Neutrophil (primary cell): Measurements from ENCODE around the gene ANKS1B.
"Not testable (repeated sequence)": the region's sequence is repeated elsewhere in the genome, so short reads cannot be mapped to it uniquely, and the experiment has no call there.

Experiments
- H3K27ac ChIP-seq: fragments of 200-600 bp; sonication (generic); 2 replicates; pipeline ENCODE4 v1.5.1; 2016; ENCODE audit warnings: mild to moderate bottlenecking, moderate library complexity
- H3K27me3 ChIP-seq: fragments of 200-600 bp; sonication (generic); 2 replicates; pipeline ENCODE4 v1.6.0; 2016; ENCODE audit warnings: mild to moderate bottlenecking
- H3K36me3 ChIP-seq: fragments of 200-600 bp; sonication (generic); 2 replicates; pipeline ENCODE4 v1.5.1; 2017
- H3K4me1 ChIP-seq, 2 experiments: fragments of 200-600 bp in 1 of 2; sonication (generic) in 1 of 2; 1 replicate in 1 of 2; 2 replicates in 1 of 2; pipeline versions ENCODE4 v1.5.1 to v1.6.1; 2013 to 2016; ENCODE audit warnings: low read depth in 1 of 2, low read length in 1 of 2, mild to moderate bottlenecking in 1 of 2, moderate library complexity in 1 of 2; ENCODE audit not compliant: control insufficient read depth in 1 of 2, insufficient read depth in 1 of 2
- H3K4me3 ChIP-seq, 2 experiments: fragments of 200-600 bp in 1 of 2; sonication (generic) in 1 of 2; 1 replicate in 1 of 2; 2 replicates in 1 of 2; pipeline ENCODE4 v1.5.1; 2013 to 2016; ENCODE audit warnings: low read depth in 1 of 2, low read length in 1 of 2, mild to moderate bottlenecking in 1 of 2, moderate library complexity in 1 of 2
- H3K9me3 ChIP-seq: fragments of 200-600 bp; sonication (generic); 2 replicates; pipeline ENCODE4 v1.5.1; 2016
- TF ChIP-seq, protein P1 (sequence below): fragments of 200-600 bp; sonication (generic); IDR thresholded peaks from 2 replicates; pipeline ENCODE4 v1.5.1; 2016; ENCODE audit warnings: antibody characterized with exemption

ANKS1B gene

DNA sequence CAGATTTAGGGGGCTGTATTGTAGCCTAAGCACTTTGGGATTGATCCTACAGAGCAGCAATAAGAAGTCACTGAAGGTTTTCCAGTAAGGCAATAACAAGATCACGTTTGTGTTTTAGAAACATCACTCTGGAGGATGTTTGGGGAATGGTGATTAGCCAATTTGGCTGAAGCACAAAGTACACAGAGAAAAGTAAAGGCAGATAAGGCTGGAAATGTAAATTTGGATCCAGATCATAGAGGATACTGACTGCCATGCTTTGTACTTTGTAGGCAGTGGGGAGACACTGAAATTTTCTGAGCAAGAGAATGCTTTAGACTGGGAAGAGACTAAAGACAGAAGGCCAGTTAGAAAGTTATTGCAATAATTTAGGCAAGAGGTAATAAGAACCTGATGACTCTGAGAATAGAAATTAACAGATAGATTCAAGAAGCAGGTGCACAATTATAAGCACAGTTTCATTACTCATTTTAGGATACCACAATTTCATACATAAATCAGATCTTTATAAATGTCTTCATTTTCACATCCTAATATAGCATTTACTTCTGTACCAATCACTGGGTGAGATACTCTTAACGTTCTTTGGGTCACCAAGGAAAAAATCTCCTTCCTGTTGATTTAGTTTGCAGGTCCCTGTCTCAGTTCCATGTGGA is 651.7 kb downstream of the ANKS1B start:
- TF ChIP-seq, protein P1, sequence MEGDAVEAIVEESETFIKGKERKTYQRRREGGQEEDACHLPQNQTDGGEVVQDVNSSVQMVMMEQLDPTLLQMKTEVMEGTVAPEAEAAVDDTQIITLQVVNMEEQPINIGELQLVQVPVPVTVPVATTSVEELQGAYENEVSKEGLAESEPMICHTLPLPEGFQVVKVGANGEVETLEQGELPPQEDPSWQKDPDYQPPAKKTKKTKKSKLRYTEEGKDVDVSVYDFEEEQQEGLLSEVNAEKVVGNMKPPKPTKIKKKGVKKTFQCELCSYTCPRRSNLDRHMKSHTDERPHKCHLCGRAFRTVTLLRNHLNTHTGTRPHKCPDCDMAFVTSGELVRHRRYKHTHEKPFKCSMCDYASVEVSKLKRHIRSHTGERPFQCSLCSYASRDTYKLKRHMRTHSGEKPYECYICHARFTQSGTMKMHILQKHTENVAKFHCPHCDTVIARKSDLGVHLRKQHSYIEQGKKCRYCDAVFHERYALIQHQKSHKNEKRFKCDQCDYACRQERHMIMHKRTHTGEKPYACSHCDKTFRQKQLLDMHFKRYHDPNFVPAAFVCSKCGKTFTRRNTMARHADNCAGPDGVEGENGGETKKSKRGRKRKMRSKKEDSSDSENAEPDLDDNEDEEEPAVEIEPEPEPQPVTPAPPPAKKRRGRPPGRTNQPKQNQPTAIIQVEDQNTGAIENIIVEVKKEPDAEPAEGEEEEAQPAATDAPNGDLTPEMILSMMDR = no peak
- Histone ChIP-seq H3K27ac (no peak overlapping the region), H3K27me3 (no peaks in the 10 kb centered on the region), H3K36me3 (no peaks in the 10 kb centered on the region), H3K4me3 (no peak overlapping the region), H3K4me1 (no peaks in the 10 kb centered on the region), H3K9me3 (no peaks in the 10 kb centered on the region)

DNA sequence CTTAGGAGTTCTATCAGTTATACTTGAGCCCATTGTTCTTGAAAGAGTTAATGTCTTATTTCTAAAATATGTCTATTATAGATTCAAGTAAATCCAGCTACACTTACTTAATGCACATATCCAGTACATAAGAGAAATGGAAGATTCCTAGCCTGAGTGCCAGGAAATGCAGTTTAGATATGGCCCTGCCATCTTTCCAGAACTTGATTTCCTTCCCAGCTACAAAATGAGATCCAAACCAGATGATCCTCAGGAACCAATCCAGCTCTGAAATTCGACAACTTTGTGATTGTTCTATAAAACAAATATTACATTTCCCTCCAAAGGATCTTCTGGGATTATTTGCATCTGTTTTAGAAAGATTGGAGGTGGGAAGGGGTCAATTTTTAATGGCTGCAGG is 654.5 kb downstream of the ANKS1B start:
- H3K36me3 ChIP-seq = no peaks in the 10 kb centered on the region
- TF ChIP-seq, protein P1 = no peak
- H3K27me3 ChIP-seq = no peaks in the 10 kb centered on the region

DNA sequence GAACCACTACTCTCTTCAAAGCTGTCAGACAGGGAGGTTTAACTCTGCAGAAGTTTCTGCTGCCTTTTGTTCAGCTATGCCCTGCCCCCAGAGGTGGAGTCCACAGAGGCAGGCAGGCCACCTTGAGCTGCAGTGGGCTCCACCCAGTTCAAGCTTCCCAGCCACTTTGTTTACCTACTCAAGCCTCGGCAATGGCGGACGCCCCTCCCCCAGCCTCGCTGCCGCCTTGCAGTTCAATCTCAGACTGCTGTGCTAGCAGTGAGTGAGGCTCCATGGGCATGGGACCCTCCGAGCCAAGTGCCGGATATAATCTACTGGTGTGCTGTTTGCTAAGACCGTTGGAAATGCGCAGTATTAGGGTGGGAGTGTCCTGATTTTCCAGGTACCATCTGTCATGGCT is 663.5 kb downstream of the ANKS1B start:
- not testable (repeated sequence) for H3K4me1 ChIP-seq, H3K4me3 ChIP-seq, H3K36me3 ChIP-seq, H3K27me3 ChIP-seq, H3K27ac ChIP-seq, H3K9me3 ChIP-seq

More for the DNA sequence above, 654.5 kb downstream of the ANKS1B start:
- no peak overlapping the region for H3K4me3 ChIP-seq
- H3K4me1 ChIP-seq = no peaks in the 10 kb centered on the region
- H3K9me3 ChIP-seq = no peaks in the 10 kb centered on the region
- H3K27ac ChIP-seq = no peak overlapping the region

DNA sequence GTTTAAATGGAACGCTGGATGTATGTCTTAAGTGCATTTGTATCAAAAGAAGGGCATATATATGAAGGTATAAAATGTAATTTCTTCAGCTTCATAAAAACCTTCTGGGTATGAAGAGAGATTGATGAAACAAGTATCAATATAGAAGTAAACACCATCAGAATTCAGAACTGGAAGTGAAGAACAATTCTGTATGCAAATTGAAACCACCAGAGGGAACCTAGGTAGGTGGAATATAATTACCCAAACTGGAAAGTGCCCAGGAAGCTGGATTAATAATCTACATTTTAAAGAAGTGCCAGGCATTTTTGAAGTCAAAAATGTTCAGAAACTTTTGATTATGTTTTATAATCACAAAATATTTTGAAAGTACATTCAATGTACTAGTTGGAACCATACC is 673.4 kb downstream of the ANKS1B start:
- TF ChIP-seq, protein P1 = no peak

DNA sequence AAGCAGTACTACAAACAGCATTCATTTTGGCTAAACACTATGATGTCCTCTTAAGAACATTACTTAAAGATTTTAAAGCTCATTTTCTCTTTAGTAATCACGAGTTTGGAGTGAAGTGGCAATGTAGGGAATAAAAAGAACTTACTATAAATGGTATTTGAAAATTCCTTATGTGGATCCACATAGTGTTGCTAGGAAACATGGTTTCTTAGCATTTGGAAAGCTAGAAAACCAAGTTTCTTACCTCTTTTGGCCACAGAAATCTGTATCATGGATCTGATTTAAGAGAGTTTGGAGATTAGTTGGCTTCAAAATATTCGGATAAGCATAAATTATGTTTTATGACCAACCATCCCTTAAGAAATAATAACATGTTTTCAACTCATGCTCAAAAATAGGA is 674.9 kb downstream of the ANKS1B start:
- no peaks in the 10 kb centered on the region for H3K4me1 ChIP-seq
- TF ChIP-seq, protein P1 = no peak
- H3K4me3 ChIP-seq = no peak overlapping the region
- H3K27ac ChIP-seq = no peak overlapping the region
- no peaks in the 10 kb centered on the region for H3K9me3 ChIP-seq
- no peaks in the 10 kb centered on the region for H3K36me3 ChIP-seq
- H3K27me3 ChIP-seq = no peaks in the 10 kb centered on the region

More for the DNA sequence above, 673.4 kb downstream of the ANKS1B start:
- Histone ChIP-seq H3K27ac (no peak overlapping the region), H3K9me3 (no peaks in the 10 kb centered on the region), H3K36me3 (no peaks in the 10 kb centered on the region), H3K4me1 (no peaks in the 10 kb centered on the region), H3K27me3 (no peaks in the 10 kb centered on the region), H3K4me3 (no peak overlapping the region)

DNA sequence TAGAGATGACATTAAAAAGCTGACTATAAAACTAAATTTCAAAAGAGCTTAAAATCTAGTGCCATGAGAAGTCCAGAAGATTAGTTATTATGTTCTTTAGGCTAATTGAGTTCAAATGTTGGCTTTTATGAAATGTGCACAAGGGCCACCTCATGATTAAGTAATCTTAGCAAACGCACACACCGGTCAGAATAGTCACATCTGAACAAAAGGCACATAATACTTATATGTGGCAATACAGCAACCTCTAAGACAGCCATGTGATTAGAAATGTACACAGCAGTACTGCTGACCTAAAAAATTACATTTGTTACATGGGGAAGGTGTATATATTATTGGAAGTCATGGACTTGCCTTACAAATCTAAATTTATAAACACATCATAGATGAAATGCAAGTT is 681.9 kb downstream of the ANKS1B start:
- no peak overlapping the region for H3K27ac ChIP-seq
- TF ChIP-seq, protein P1 = no peak
- H3K27me3 ChIP-seq = no peaks in the 10 kb centered on the region
- no peak overlapping the region for H3K4me3 ChIP-seq
- H3K4me1 ChIP-seq = no peaks in the 10 kb centered on the region
- no peaks in the 10 kb centered on the region for H3K36me3 ChIP-seq
- no peaks in the 10 kb centered on the region for H3K9me3 ChIP-seq
